Non-pigmented ciliary epithelial cell (primary cell): Measurements from ENCODE around the gene ZCCHC3.

Experiments used
- DNase-seq: peaks from one replicate; pipeline ENCODE4 v3.0.0-alpha.2; 2010; ENCODE audit warnings: low read depth

ZCCHC3 gene

DNA sequence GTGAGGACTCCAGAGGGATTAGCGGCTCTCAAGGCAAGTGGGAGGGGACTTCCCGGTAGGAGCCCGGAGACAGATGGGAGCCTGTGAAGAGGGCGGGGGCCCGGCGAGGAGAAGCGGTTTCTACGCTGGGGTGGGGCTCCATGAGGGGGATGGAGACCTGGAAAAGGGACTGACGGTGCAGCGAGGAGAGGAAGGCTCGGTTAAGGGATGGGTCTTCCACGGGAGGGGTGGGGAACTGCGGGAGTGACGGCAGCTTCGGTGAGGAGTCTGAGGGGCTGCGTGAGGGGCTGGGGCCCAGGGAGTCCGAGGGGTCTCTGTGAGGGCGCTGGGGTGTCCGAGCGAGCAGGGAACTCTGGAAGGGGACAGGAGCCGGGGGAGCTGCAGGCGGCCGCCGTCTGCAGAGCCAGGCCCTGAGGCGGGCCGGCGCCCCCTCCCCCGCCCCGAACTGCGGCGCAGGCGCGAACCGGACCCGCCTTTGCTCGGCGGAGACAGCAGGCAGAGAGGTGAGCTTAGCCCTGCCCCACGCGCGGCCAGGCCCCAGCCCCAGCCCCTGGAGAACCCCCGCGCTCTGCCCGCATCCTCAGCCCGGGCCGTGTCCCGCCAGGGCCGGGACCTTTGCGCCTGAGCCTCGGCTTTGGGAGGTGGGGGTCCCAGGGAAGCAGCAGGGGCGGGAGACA, 49.4 kb downstream of the ZCCHC3 start, which contains the start of gene NRSN2:
TSS of gene NRSN2 (plus strand) at position 472 of the 677 bp plus-strand sequence. CDS start 2,533 bp downstream, outside the sequence.
- no peak for DNase-seq

DNA sequence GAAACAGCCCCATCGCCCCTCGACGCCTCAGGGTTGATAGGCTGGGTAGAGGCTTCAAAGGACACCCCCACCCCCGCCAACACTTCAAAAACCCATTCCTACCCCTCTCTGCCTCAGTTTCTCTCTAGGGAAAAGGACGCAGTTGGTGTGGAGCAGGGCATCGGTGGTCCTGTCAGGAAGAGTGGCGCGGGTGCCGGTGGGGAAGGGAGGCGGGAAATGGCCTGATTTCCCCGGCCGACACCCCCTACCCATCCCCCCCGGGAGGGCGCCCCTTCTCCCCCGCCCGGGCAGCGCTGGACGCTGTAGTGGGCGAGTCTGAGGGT, 49.9 kb downstream of the ZCCHC3 start:
- no peak for DNase-seq

DNA sequence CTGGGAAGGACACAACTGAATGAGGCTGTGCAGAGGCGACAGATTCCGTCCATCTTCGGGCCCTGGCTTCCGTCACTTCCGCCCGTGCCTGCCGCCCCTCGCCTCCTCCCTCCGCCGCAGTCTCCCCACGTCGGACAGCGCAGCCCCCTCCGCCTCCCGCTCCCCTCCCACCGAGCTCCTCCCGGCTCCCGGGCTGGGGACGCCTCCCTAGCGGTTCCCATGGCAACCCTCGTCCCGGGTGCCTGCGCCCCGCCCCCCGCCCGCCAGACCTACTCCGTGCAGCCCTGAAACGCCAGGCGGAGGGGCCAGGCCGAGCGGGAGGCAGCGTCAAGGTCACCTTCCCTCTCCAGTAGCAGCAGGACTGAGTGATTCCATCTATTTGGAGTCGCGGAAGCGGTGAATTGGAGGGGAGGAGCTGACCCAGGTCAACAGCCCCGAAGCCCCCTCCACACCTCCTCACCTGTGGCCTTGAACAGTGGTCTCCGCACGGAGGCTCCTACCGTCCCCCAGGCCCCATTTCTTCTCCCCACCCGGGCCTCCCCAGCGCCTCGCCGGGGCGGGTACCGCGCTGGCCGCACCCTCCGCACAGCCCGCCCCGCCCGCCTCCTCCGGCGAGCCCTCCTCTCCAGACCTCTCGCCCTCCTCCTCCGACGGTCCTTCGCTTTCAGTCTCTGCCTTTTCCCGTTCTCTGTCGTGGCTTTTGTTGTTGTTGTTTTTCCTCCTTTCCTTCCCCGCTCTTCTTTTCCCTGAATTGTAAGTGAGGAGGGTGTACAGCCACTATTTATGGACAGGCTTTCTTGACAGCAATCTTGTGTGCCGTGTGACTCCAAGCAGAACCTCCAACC, 50.5 kb downstream of the ZCCHC3 start:
- DNase-seq = no peak

DNA sequence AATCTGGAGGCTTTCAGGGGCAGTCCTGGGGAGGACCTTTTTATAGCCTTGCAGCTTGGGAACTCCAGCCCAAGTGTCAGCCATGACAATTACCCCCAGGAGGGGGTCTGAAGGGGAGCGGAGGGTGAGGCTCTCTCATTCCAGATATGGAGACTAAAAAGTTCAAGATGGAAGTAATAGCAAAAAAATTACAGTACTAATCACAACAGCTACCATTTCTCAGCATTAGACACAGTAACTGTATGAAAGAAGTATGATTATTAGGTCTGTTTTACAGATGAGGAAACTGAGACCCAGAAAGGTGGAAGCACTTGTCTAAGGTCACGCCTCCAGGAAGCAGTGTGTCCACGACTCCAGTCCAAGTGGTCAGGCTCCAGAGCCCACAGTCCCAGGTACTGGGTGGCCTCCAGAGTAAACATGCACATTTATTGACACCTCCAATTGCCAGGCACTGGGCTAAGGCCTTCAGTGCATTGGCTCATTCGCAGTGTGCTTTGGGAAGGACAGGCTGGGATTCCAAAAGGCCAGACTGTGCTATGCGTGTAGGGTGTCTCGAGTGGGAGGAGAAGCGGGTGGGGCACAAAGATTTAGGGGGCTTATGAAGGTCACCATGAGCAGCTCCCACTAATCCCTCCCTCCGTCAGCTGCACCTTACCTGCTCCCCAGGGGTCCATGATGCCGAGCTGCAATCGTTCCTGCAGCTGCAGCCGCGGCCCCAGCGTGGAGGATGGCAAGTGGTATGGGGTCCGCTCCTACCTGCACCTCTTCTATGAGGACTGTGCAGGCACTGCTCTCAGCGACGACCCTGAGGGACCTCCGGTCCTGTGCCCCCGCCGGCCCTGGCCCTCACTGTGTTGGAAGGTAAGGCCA, 51.8 kb downstream of the ZCCHC3 start:
- no peak for DNase-seq
